ENCODE results near the gene FAM229A. TPM values are rescaled to one million over a fixed set of nuclear protein-coding genes. Genes with fewer than 3 reads are reported as not detected.

The FAM229A gene
- total and polyA plus RNA-seq, 2 of the 8 experiments (the other 6 are each of a cell fraction or from before 2014, with no cell fraction given) = 4.1 to 4.2 TPM

- TF ChIP-seq CHD1 (IDR thresholded peaks at IDR 0.05; ENCODE audit: low read depth, low read length) = no peak
These were observed 22.8 kb downstream of the FAM229A start (continued) for GRCh38 chr1:32339363-32339978.
